HCT116 (cell line): ENCODE measurements around the gene ZNF483. TPM values are rescaled to one million over a fixed set of nuclear protein-coding genes. Genes with fewer than 3 reads are reported as not detected.

Source experiments
- ATAC-seq: fragments of 200-7000 bp; cut with Tn5 transposase; 2 replicates; pipeline ENCODE4 v1.9.1; 2020; ENCODE audit warnings: mild to moderate bottlenecking, moderate library complexity
- BruUV-seq: library from RNA; stranded (reverse); fragments of 400-500 nt; replicated peaks from 2 replicates; lab custom pipeline; 2021; lab: Mats Ljungman, UMichigan
- CTCF ChIA-PET: fragments of 300-600 bp; sonication (Branson Sonifier 250); formaldehyde crosslinking; loops from one replicate; lab custom pipeline; 2021; ENCODE audit warnings: antibody characterized with exemption; lab: Charles Lee
- POLR2A ChIA-PET: fragments of 300-600, 350-600 bp; sonication (Branson Sonifier 250); formaldehyde crosslinking; loops from one replicate; lab custom pipeline; 2021; ENCODE audit warnings: antibody characterized with exemption; lab: Charles Lee
- RAD21 ChIA-PET, 2 experiments: fragments of 300-600 bp; sonication (Branson Sonifier 250); formaldehyde crosslinking; loops; one replicate each; lab custom pipeline; 2023; ENCODE audit warnings: low total read pairs in 2 of 2; ENCODE audit not compliant: uncharacterized antibody in 2 of 2, unreplicated experiment in 2 of 2, low non-redundant PET in 1 of 2; lab: Charles Lee
- DNase-seq: peaks from one replicate; pipeline ENCODE4 v3.0.0-alpha.2; 2010; ENCODE audit warnings: low read depth, low spot score
- H2AFZ ChIP-seq: fragments of 200-600 bp; shearing (Covaris generic), sonication (generic); 2 replicates; pipeline ENCODE4 v1.6.1; 2017; ENCODE audit warnings: low read depth, mixed run types, mixed read lengths, antibody characterized with exemption, low read length; ENCODE audit not compliant: poor library complexity, severe bottlenecking
- H3K27ac ChIP-seq: 2 replicates; pipeline ENCODE4 v1.5.1; 2012; ENCODE audit warnings: low read depth, low read length
- H3K27me3 ChIP-seq: fragments of 200-600 bp; sonication (generic); 2 replicates; pipeline ENCODE4 v1.6.1; 2016; ENCODE audit warnings: mixed run types, low read length, mixed read lengths; ENCODE audit not compliant: insufficient read depth
- H3K36me3 ChIP-seq, 2 experiments: fragments of 200-500 bp in 1 of 2; fragments of 200-600 bp in 1 of 2; sonication (Bioruptor generic) in 1 of 2; sonication (generic) in 1 of 2; 2 replicates each; pipeline versions ENCODE4 v1.5.1 to v1.6.1; 2014 to 2016; ENCODE audit warnings: low read length in 2 of 2, inconsistent platforms in 1 of 2, mixed read lengths in 1 of 2, mixed run types in 1 of 2; ENCODE audit not compliant: insufficient read depth in 2 of 2, control insufficient read depth in 1 of 2
- H3K4me1 ChIP-seq, 2 experiments: fragments of 200-600 bp in 1 of 2; sonication (generic) in 1 of 2; 2 replicates each; pipeline versions ENCODE4 v1.5.1 to v1.6.1; 2012 to 2017; ENCODE audit warnings: low read length in 2 of 2, inconsistent platforms in 1 of 2, mild to moderate bottlenecking in 1 of 2, mixed read lengths in 1 of 2, mixed run types in 1 of 2, moderate library complexity in 1 of 2; ENCODE audit not compliant: insufficient read depth in 2 of 2, control insufficient read depth in 1 of 2
- H3K4me2 ChIP-seq: fragments of 200-600 bp; sonication (generic); 2 replicates; pipeline ENCODE4 v1.6.1; 2017; ENCODE audit warnings: mixed run types, low read length, mixed read lengths
- H3K4me3 ChIP-seq, 2 experiments: fragments of 200-600 bp in 1 of 2; sonication (generic) in 1 of 2; replicated peaks in 1 of 2; 2 replicates each; pipeline ENCODE4 v1.5.1; 2011 to 2016; ENCODE audit warnings: low read length in 2 of 2, control low read depth in 1 of 2, low read depth in 1 of 2, mild to moderate bottlenecking in 1 of 2, mixed read lengths in 1 of 2, mixed run types in 1 of 2
- H3K79me2 ChIP-seq: fragments of 200-600 bp; sonication (generic); 2 replicates; pipeline ENCODE4 v1.6.1; 2017; ENCODE audit warnings: mild to moderate bottlenecking, mixed run types, low read length, moderate library complexity, mixed read lengths; ENCODE audit not compliant: insufficient read depth
- H3K9ac ChIP-seq: fragments of 200-600 bp; sonication (generic); 2 replicates; pipeline ENCODE4 v1.6.1; 2016; ENCODE audit warnings: low read length, mixed read lengths
- H3K9me2 ChIP-seq: fragments of 200-600 bp; sonication (generic), shearing (Covaris generic); 2 replicates; pipeline ENCODE4 v1.6.1; 2017; ENCODE audit warnings: mixed run types, mild to moderate bottlenecking, moderate library complexity; ENCODE audit not compliant: insufficient read depth
- H3K9me3 ChIP-seq, 2 experiments: fragments of 200-500 bp in 1 of 2; fragments of 200-600 bp in 1 of 2; sonication (Bioruptor generic) in 1 of 2; sonication (generic) in 1 of 2; 2 replicates each; pipeline ENCODE4 v1.6.1; 2014 to 2017; ENCODE audit warnings: low read length in 2 of 2, mixed read lengths in 2 of 2, inconsistent platforms in 1 of 2, low read depth in 1 of 2, mild to moderate bottlenecking in 1 of 2, mixed run types in 1 of 2, moderate library complexity in 1 of 2; ENCODE audit not compliant: control insufficient read depth in 1 of 2, insufficient read depth in 1 of 2
- H4K20me1 ChIP-seq: fragments of 200-600 bp; sonication (generic), shearing (Covaris generic); 2 replicates; pipeline ENCODE4 v1.6.1; 2017; ENCODE audit warnings: mixed run types, mild to moderate bottlenecking, moderate library complexity; ENCODE audit not compliant: insufficient read depth
- CBX3 ChIP-seq: IDR thresholded peaks from 2 replicates; pipeline ENCODE4 v1.6.1; 2012; ENCODE audit warnings: low read depth
- CEBPB ChIP-seq: IDR thresholded peaks from 2 replicates; pipeline ENCODE4 v1.6.1; 2012; ENCODE audit warnings: low read depth
- EGR1 ChIP-seq: IDR thresholded peaks from 2 replicates; pipeline ENCODE4 v1.6.1; 2012; ENCODE audit warnings: low read depth
- ELF1 ChIP-seq: IDR thresholded peaks from 2 replicates; pipeline ENCODE4 v1.6.1; 2012; ENCODE audit warnings: low read depth, borderline replicate concordance
- EZH2 ChIP-seq: fragments of 200-600 bp; sonication (generic); IDR thresholded peaks from 2 replicates; pipeline ENCODE4 v1.6.1; 2017; ENCODE audit warnings: antibody characterized with exemption, mixed run types
- EZH2phosphoT487 ChIP-seq: fragments of 200-600 bp; IDR thresholded peaks from 2 replicates; pipeline ENCODE4 v1.6.1; 2018; ENCODE audit warnings: antibody characterized with exemption, borderline replicate concordance
- FOSL1 ChIP-seq: IDR thresholded peaks from 2 replicates; pipeline ENCODE4 v1.6.1; 2012; ENCODE audit warnings: low read depth
- JUND ChIP-seq: IDR thresholded peaks from 2 replicates; pipeline ENCODE4 v1.6.1; 2012
- POLR2A ChIP-seq: IDR thresholded peaks from 2 replicates; pipeline ENCODE4 v1.7.0; 2011; ENCODE audit warnings: borderline replicate concordance; ENCODE audit not compliant: insufficient read depth, insufficient read length; ENCODE audit errors: extremely low read depth
- SIN3A ChIP-seq: IDR thresholded peaks from 2 replicates; pipeline ENCODE4 v1.6.1; 2012; ENCODE audit warnings: low read depth
- SRF ChIP-seq: IDR thresholded peaks from 2 replicates; pipeline ENCODE4 v1.6.1; 2012; ENCODE audit warnings: low read depth
- YY1 ChIP-seq: IDR thresholded peaks from 2 replicates; pipeline ENCODE4 v1.6.1; 2011; ENCODE audit warnings: low read length, low read depth, moderate library complexity, mild to moderate bottlenecking; ENCODE audit not compliant: insufficient replicate concordance; ENCODE audit errors: extremely low read depth
- ZFX ChIP-seq: fragments of 450-650 bp; IDR thresholded peaks from 2 replicates; pipeline ENCODE4 v1.6.1; 2017
- intact Hi-C: fragments of 100-400 bp; cut with micrococcal nuclease; formaldehyde crosslinking; loops from 2 replicates; pipeline ENCODE4 v1.10.0; 2022
- total RNA-seq: library from RNA; stranded (reverse); gene quantifications from one replicate; pipeline ENCODE4 v1.2.1, GENCODE V29; 2021; ENCODE audit not compliant: unreplicated experiment
- TF ChIP-seq, protein P1 (sequence below), 3 experiments: fragments of 200-600 bp in 1 of 3; sonication (generic) in 1 of 3; IDR thresholded peaks in 2 of 3; conservative IDR thresholded peaks in 1 of 3; 2 replicates each; pipeline ENCODE4 v1.5.1; 2012 to 2017; ENCODE audit warnings: low read depth in 2 of 3, low read length in 2 of 3, antibody characterized with exemption in 1 of 3, borderline replicate concordance in 1 of 3, control low read depth in 1 of 3, mild to moderate bottlenecking in 1 of 3, mixed read lengths in 1 of 3, mixed run types in 1 of 3, moderate library complexity in 1 of 3; ENCODE audit not compliant: insufficient read depth in 1 of 3
- TF ChIP-seq, protein P2 (sequence below): IDR thresholded peaks from 2 replicates; pipeline ENCODE4 v1.6.1; 2012
- TF ChIP-seq, protein P3 (sequence below): IDR thresholded peaks from 2 replicates; pipeline ENCODE4 v1.6.1; 2012
- TF ChIP-seq, protein P4 (sequence below): IDR thresholded peaks from 2 replicates; pipeline ENCODE4 v1.6.1; 2011; ENCODE audit warnings: mild to moderate bottlenecking, low read length, moderate library complexity; ENCODE audit not compliant: insufficient replicate concordance; ENCODE audit errors: extremely low read depth

The ZNF483 gene
- total RNA-seq, 1 experiment from 2014 or later = 5.0 TPM

DNA sequence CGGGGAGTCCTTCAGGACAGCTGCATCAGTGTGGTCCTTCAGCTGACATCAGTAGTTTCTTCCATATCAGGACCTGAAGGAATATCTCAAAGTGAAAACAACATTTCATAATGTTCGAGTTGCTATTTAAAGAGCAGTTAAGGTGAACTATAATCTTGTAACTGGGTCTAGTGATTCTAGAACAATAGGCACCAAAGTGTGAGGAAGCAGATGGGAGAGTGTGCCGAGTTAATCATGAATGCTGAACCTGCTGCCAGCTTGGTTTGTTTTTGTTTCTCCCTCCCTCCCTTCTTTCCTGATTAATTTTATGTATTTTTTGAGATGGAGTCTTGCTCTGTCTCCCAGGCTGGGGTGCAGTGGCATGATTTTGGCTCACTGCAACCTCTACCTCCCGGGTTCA lies 78.1 kb downstream of the ZNF483 start:
- Histone ChIP-seq H3K27ac (no peak overlapping the region), H3K4me3 (no peak overlapping the region), H3K79me2 (no peaks in the 10 kb centered on the region), H3K27me3 (no peaks in the 10 kb centered on the region), H2AFZ (no peak overlapping the region), H4K20me1 (no peaks in the 10 kb centered on the region), H3K36me3 (no peaks in the 10 kb centered on the region), H3K9ac (no peak overlapping the region), H3K9me2 (no peaks in the 10 kb centered on the region), H3K4me2 (no peak overlapping the region), H3K9me3 (no peaks in the 10 kb centered on the region), H3K4me1 (peaks cover 4 to 7% of the 10 kb centered on the region in 2 experiments; a peak in 3 of 4 replicates)
- TF ChIP-seq, protein P1, sequence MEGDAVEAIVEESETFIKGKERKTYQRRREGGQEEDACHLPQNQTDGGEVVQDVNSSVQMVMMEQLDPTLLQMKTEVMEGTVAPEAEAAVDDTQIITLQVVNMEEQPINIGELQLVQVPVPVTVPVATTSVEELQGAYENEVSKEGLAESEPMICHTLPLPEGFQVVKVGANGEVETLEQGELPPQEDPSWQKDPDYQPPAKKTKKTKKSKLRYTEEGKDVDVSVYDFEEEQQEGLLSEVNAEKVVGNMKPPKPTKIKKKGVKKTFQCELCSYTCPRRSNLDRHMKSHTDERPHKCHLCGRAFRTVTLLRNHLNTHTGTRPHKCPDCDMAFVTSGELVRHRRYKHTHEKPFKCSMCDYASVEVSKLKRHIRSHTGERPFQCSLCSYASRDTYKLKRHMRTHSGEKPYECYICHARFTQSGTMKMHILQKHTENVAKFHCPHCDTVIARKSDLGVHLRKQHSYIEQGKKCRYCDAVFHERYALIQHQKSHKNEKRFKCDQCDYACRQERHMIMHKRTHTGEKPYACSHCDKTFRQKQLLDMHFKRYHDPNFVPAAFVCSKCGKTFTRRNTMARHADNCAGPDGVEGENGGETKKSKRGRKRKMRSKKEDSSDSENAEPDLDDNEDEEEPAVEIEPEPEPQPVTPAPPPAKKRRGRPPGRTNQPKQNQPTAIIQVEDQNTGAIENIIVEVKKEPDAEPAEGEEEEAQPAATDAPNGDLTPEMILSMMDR (IDR thresholded peaks at IDR 0.05 in 2 of 3, conservative IDR thresholded peaks at IDR 0.05 in 1 of 3; ENCODE audit: borderline replicate concordance in 1 of 3, insufficient read depth in 1 of 3, low read depth in 2 of 3, low read length in 2 of 3) = no peak
- TF ChIP-seq EZH2phosphoT487 (no peak), CBX3 (no peak), YY1 (no peak), SIN3A (no peak), POLR2A (no peak), SRF (no peak), ELF1 (no peak), ZFX (no peak), CEBPB (no peak), EZH2 (no peak), EGR1 (no peak), FOSL1 (no peak), JUND (no peak)
- TF ChIP-seq, protein P2, sequence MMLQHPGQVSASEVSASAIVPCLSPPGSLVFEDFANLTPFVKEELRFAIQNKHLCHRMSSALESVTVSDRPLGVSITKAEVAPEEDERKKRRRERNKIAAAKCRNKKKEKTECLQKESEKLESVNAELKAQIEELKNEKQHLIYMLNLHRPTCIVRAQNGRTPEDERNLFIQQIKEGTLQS = no peak
- TF ChIP-seq, protein P3, sequence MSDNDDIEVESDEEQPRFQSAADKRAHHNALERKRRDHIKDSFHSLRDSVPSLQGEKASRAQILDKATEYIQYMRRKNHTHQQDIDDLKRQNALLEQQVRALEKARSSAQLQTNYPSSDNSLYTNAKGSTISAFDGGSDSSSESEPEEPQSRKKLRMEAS = no peak
- TF ChIP-seq, protein P4, sequence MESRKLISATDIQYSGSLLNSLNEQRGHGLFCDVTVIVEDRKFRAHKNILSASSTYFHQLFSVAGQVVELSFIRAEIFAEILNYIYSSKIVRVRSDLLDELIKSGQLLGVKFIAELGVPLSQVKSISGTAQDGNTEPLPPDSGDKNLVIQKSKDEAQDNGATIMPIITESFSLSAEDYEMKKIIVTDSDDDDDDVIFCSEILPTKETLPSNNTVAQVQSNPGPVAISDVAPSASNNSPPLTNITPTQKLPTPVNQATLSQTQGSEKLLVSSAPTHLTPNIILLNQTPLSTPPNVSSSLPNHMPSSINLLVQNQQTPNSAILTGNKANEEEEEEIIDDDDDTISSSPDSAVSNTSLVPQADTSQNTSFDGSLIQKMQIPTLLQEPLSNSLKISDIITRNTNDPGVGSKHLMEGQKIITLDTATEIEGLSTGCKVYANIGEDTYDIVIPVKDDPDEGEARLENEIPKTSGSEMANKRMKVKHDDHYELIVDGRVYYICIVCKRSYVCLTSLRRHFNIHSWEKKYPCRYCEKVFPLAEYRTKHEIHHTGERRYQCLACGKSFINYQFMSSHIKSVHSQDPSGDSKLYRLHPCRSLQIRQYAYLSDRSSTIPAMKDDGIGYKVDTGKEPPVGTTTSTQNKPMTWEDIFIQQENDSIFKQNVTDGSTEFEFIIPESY = no peak
- intact Hi-C loops = no loop called here
- ChIA-PET CTCF (no interaction called here), RAD21 (no interaction called here), POLR2A (no interaction called here)
- ATAC-seq (no peak), DNase-seq (no peak)
- no TSS peak for BruUV-seq
